Endodermal cell (in vitro differentiated cells): ENCODE measurements around the gene EZH2. TPM values are rescaled to one million over a fixed set of nuclear protein-coding genes. Genes with fewer than 3 reads are reported as not detected.

Source experiments
- DNase-seq: peaks from one replicate; pipeline ENCODE4 v3.0.0-alpha.2; 2017
- H3K27ac ChIP-seq: 2 replicates; pipeline ENCODE4 v1.5.1; 2013; ENCODE audit warnings: mild to moderate bottlenecking, low read depth, low read length, moderate library complexity
- H3K27me3 ChIP-seq: 2 replicates; pipeline ENCODE4 v1.6.1; 2013; ENCODE audit warnings: mild to moderate bottlenecking, low read length, moderate library complexity; ENCODE audit not compliant: insufficient read depth, control insufficient read depth, poor library complexity, severe bottlenecking
- H3K36me3 ChIP-seq: 2 replicates; pipeline ENCODE4 v1.7.0; 2013; ENCODE audit warnings: mild to moderate bottlenecking, low read length, moderate library complexity; ENCODE audit not compliant: control insufficient read depth, insufficient read depth
- H3K4me1 ChIP-seq: one replicate; pipeline ENCODE4 v1.7.0; 2013; ENCODE audit warnings: low read length; ENCODE audit not compliant: control insufficient read depth, insufficient read depth
- H3K4me3 ChIP-seq: 2 replicates; pipeline ENCODE4 v1.5.1; 2013; ENCODE audit warnings: mild to moderate bottlenecking, low read length, moderate library complexity
- H3K9ac ChIP-seq: 2 replicates; pipeline ENCODE4 v1.6.1; 2013; ENCODE audit warnings: mild to moderate bottlenecking, low read length, moderate library complexity; ENCODE audit not compliant: poor library complexity, severe bottlenecking; ENCODE audit errors: extremely low read depth
- H3K9me3 ChIP-seq: 2 replicates; pipeline ENCODE4 v1.6.1; 2013; ENCODE audit warnings: mild to moderate bottlenecking, low read length, moderate library complexity; ENCODE audit not compliant: control insufficient read depth
- H3K27ac Mint-ChIP-seq: 2 replicates; pipeline ENCODE4 v1.8.0; 2020; ENCODE audit warnings: mixed read lengths
- H3K27me3 Mint-ChIP-seq: 2 replicates; pipeline ENCODE4 v1.8.0; 2021; ENCODE audit warnings: mild to moderate bottlenecking, mixed read lengths; ENCODE audit not compliant: insufficient read depth
- H3K36me3 Mint-ChIP-seq: 2 replicates; pipeline ENCODE4 v1.8.0; 2020; ENCODE audit warnings: low read depth, mixed read lengths
- H3K4me1 Mint-ChIP-seq: 2 replicates; pipeline ENCODE4 v1.8.0; 2020; ENCODE audit warnings: mixed read lengths
- H3K4me3 Mint-ChIP-seq: 2 replicates; pipeline ENCODE4 v1.8.0; 2020; ENCODE audit warnings: mild to moderate bottlenecking, moderate library complexity, mixed read lengths
- H3K9me3 Mint-ChIP-seq: 2 replicates; pipeline ENCODE4 v1.8.0; 2020; ENCODE audit warnings: mild to moderate bottlenecking, mixed read lengths
- WGBS, 2 experiments: methylation state at CpG; one replicate each; pipeline versions ENCODE4 v1.1.5 to v1.1.7; 2013; ENCODE audit warnings: missing lambda C conversion rate in 2 of 2, mixed read lengths in 1 of 2; ENCODE audit not compliant: insufficient coverage in 1 of 2, insufficient read length in 1 of 2; 5-methylcytosine and 5-hydroxymethylcytosine counted together
- total RNA-seq, 2 donors: library from RNA; stranded (reverse); fragmentation: NEBNext Ultra II Directional in 1 of 2; extraction: Animal tissue kit (Norgen Biotek cat#: 25700) in 1 of 2; gene quantifications; 2 replicates in 1 of 2; 3 replicates in 1 of 2; pipeline ENCODE4 v1.2.1, GENCODE V29; 2021
- TF ChIP-seq, protein P1 (sequence below): fragments of 200-600 bp; sonication (generic); conservative IDR thresholded peaks from 2 replicates; pipeline ENCODE4 v1.5.0; 2021; ENCODE audit warnings: antibody characterized with exemption, mild to moderate bottlenecking

EZH2 gene
- total RNA-seq, 2 donors from 2014 or later = 40.2 to 46.0 TPM

DNA sequence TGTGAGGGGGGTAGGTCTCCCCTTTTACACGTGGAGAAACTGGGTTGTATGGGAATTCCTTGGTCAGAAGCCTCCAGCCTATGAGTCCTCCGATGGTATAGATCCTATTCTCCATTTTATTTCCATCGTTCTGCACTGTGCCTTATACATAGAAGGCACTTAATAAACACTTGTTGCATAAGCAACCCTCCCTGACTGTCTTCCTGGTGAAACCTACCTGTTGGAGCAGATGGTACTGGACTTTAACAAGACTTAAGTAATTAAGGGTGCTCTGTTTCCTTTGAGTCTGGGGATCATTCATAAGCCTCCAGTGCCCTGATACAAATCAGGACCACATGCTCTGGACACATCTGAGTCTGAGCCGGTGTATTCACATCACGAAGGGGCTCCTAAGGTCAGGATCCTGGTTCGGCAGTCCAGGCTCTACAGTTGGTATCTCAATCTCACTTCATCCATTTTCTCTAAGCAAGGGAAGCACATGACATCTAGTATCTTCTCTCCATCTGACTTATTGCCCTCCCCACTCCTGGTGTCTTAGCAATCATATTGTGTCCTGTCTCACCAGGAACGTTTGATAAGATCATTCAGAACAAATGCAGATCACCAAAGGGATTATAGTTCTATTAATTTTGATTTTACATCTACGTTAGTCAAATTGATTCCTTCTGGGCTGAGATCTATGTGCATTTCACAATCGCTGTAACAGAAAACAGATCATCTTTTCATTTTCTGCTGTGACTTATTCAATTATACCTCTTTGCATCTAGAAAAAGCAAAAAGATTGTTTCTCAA, 22.8 kb upstream of the EZH2 start:
- Histone ChIP-seq H3K9ac (no peak overlapping the region), H3K27me3 (no peaks in the 10 kb centered on the region), H3K9me3 (no peaks in the 10 kb centered on the region), H3K4me3 (no peak overlapping the region), H3K4me1 (no peaks in the 10 kb centered on the region), H3K36me3 (no peaks in the 10 kb centered on the region), H3K27ac (no peak overlapping the region)
- Mint-ChIP-seq H3K4me1 (peaks cover 11% of the 10 kb centered on the region), H3K27me3 (no peaks in the 10 kb centered on the region), H3K27ac (no peak overlapping the region), H3K4me3 (no peak overlapping the region), H3K9me3 (no peaks in the 10 kb centered on the region), H3K36me3 (no peaks in the 10 kb centered on the region)
- 91 to 93% methylated on average over 6 to 9 of the region's 9 CpGs for WGBS, 2 experiments
- DNase-seq = no peak
- TF ChIP-seq, protein P1, sequence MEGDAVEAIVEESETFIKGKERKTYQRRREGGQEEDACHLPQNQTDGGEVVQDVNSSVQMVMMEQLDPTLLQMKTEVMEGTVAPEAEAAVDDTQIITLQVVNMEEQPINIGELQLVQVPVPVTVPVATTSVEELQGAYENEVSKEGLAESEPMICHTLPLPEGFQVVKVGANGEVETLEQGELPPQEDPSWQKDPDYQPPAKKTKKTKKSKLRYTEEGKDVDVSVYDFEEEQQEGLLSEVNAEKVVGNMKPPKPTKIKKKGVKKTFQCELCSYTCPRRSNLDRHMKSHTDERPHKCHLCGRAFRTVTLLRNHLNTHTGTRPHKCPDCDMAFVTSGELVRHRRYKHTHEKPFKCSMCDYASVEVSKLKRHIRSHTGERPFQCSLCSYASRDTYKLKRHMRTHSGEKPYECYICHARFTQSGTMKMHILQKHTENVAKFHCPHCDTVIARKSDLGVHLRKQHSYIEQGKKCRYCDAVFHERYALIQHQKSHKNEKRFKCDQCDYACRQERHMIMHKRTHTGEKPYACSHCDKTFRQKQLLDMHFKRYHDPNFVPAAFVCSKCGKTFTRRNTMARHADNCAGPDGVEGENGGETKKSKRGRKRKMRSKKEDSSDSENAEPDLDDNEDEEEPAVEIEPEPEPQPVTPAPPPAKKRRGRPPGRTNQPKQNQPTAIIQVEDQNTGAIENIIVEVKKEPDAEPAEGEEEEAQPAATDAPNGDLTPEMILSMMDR = no peak

DNA sequence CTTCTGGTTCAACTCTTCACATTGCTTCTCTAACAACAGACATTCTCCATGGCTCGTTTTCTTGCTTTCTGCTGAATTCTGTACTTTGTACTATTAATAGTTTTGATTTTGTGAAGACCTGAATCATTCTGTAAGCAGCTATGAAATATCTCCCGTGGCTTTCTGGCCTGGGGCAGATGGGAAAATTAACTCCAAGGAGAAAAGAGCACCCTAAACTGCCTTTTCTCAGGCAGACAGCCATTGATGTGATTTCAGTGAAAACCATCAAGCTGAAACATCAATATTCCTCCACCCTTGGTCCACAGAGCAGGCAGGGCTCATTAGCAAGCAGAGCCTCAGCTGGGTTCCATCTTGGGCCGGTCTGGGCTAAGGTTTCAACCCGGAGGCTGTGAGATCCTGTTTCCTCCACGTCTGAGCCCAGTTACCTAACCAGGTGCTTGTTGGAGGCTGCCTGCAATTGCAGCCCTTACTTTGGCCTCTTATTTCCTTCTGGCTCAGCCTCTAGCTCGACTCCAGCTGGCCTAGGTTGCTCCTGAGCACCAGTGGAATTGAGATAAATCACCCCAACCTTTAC, 21.1 kb upstream of the EZH2 start:
- H3K27me3 Mint-ChIP-seq = no peaks in the 10 kb centered on the region
- H3K4me3 ChIP-seq = no peak overlapping the region
- H3K4me1 Mint-ChIP-seq = peaks cover 11% of the 10 kb centered on the region
- H3K27ac ChIP-seq = no peak overlapping the region
- H3K9ac ChIP-seq = no peak overlapping the region
- no peak overlapping the region for H3K4me3 Mint-ChIP-seq
- no peaks in the 10 kb centered on the region for H3K4me1 ChIP-seq
- no peaks in the 10 kb centered on the region for H3K9me3 ChIP-seq
- TF ChIP-seq, protein P1 = no peak
- 55 to 61% methylated on average over 4 to 6 of the region's 6 CpGs for WGBS, 2 experiments
- no peaks in the 10 kb centered on the region for H3K36me3 Mint-ChIP-seq
- peak; percentile 75 for DNase-seq
- H3K9me3 Mint-ChIP-seq = no peaks in the 10 kb centered on the region
- H3K27me3 ChIP-seq = no peaks in the 10 kb centered on the region
- no peaks in the 10 kb centered on the region for H3K36me3 ChIP-seq
- H3K27ac Mint-ChIP-seq = no peak overlapping the region

DNA sequence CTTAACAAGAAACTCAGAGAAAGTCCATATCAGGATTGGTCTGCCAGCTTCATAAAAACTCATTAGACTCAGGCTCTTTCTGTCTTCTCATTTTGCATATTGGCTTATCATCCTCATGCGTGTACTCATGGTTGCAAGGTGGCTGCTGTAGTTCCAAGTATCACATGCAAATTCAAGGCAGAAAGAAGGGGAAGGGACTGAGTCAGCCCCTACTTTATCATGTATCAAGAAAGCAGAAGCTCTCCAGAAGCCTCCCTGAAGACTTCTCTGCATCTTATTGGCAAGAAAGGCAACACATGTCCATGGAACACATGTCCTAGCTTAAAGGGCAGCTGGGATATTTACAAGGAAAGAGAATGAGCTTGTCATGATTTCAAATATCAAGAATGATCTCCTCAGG, 19.4 kb upstream of the EZH2 start:
- DNase-seq = no peak
- H3K27me3 Mint-ChIP-seq = no peaks in the 10 kb centered on the region
- H3K36me3 ChIP-seq = no peaks in the 10 kb centered on the region
- no peaks in the 10 kb centered on the region for H3K27me3 ChIP-seq
- no peak overlapping the region for H3K9ac ChIP-seq
- no peaks in the 10 kb centered on the region for H3K9me3 Mint-ChIP-seq
- H3K9me3 ChIP-seq = no peaks in the 10 kb centered on the region
- H3K4me3 ChIP-seq = no peak overlapping the region
- WGBS, 2 experiments = 100% methylated on average over 1 of the region's 1 CpG; no CpG with 5 or more reads in 1 of the 2 experiments
- TF ChIP-seq, protein P1 = no peak
- no peaks in the 10 kb centered on the region for H3K36me3 Mint-ChIP-seq
- H3K27ac Mint-ChIP-seq = no peak overlapping the region
- H3K4me1 ChIP-seq = no peaks in the 10 kb centered on the region
- peaks cover 9% of the 10 kb centered on the region for H3K4me1 Mint-ChIP-seq
- H3K27ac ChIP-seq = no peak overlapping the region
- H3K4me3 Mint-ChIP-seq = no peak overlapping the region
